PC-3 (cell line): ENCODE results near the gene GNPDA2. TPM values are rescaled to one million over a fixed set of nuclear protein-coding genes. Genes with fewer than 3 reads are reported as not detected.
A peak's percentile ranks its signal among the peaks of the same experiment; 100 is the strongest.

Experiments used
- ATAC-seq: fragments of 200-7000 bp; cut with Tn5 transposase; 2 replicates; pipeline ENCODE4 v1.9.1; 2020; ENCODE audit warnings: mild to moderate bottlenecking, moderate library complexity
- Bru-seq: library from RNA; stranded (reverse); fragments of 400-500 nt; gene quantifications from one replicate; lab custom pipeline; 2021; lab: Mats Ljungman, UMichigan
- BruChase-seq, 2 experiments: library from RNA; stranded (reverse); fragments of 400-500 nt; gene quantifications; one replicate each; lab custom pipeline; 2021; lab: Mats Ljungman, UMichigan
- BruUV-seq: library from RNA; stranded (reverse); fragments of 400-500 nt; replicated peaks from 2 replicates; lab custom pipeline; 2021; lab: Mats Ljungman, UMichigan
- CTCF ChIA-PET: fragments of 300-600 bp; sonication (Branson Sonifier 250); formaldehyde crosslinking; loops from one replicate; lab custom pipeline; 2022; ENCODE audit warnings: antibody characterized with exemption; lab: Charles Lee
- POLR2A ChIA-PET: fragments of 300-600 bp; sonication (Branson Sonifier 250); formaldehyde crosslinking; loops from one replicate; lab custom pipeline; 2022; ENCODE audit warnings: antibody characterized with exemption; ENCODE audit not compliant: unreplicated experiment; lab: Charles Lee
- DNase-seq: peaks from one replicate; pipeline ENCODE4 v3.0.0-alpha.2; 2015
- H2AFZ ChIP-seq: fragments of 300-600 bp; sonication (generic); 2 replicates; pipeline ENCODE4 v1.6.0; 2016; ENCODE audit warnings: antibody characterized with exemption, low read length
- H3F3A ChIP-seq: fragments of 300-600 bp; sonication (generic); one replicate; pipeline ENCODE4 v1.6.0; 2017; ENCODE audit warnings: antibody characterized with exemption, low read length, control low read depth, mild to moderate bottlenecking; ENCODE audit not compliant: unreplicated experiment
- H3K27ac ChIP-seq: fragments of 300-600 bp; sonication (generic); 2 replicates; pipeline ENCODE4 v1.5.1; 2016; ENCODE audit warnings: mild to moderate bottlenecking, low read length
- H3K27me3 ChIP-seq: fragments of 300-600 bp; sonication (generic); 2 replicates; pipeline ENCODE4 v1.6.1; 2016; ENCODE audit warnings: low read length, mixed read lengths
- H3K36me3 ChIP-seq: fragments of 300-600 bp; sonication (generic); 2 replicates; pipeline ENCODE4 v1.6.1; 2016; ENCODE audit warnings: low read depth, mixed run types, low read length, mixed read lengths
- H3K4me1 ChIP-seq: fragments of 300-600 bp; sonication (generic); 2 replicates; pipeline ENCODE4 v1.5.1; 2016; ENCODE audit warnings: low read length; ENCODE audit not compliant: insufficient read depth
- H3K4me2 ChIP-seq: fragments of 300-600 bp; sonication (generic); 2 replicates; pipeline ENCODE4 v1.6.0; 2016; ENCODE audit warnings: low read length
- H3K4me3 ChIP-seq: fragments of 300-600 bp; sonication (generic); 2 replicates; pipeline ENCODE4 v1.5.1; 2016; ENCODE audit warnings: mild to moderate bottlenecking, low read length, mixed read lengths
- H3K79me2 ChIP-seq: fragments of 300-600 bp; sonication (generic); 2 replicates; pipeline ENCODE4 v1.6.1; 2017; ENCODE audit warnings: low read length, mixed read lengths
- H3K9ac ChIP-seq: fragments of 300-600 bp; sonication (generic); 2 replicates; pipeline ENCODE4 v1.6.0; 2016; ENCODE audit warnings: mild to moderate bottlenecking, low read length
- H3K9me2 ChIP-seq: fragments of 300-600 bp; sonication (generic); replicated peaks from 2 replicates; pipeline ENCODE4 v1.6.1; 2016; ENCODE audit warnings: mixed run types, low read length, mixed read lengths
- H3K9me3 ChIP-seq: fragments of 300-600 bp; sonication (generic); 2 replicates; pipeline ENCODE4 v1.6.1; 2016; ENCODE audit warnings: low read length, mixed read lengths
- H4K20me1 ChIP-seq: fragments of 300-600 bp; sonication (generic); 2 replicates; pipeline ENCODE4 v1.6.1; 2016; ENCODE audit warnings: low read length, mixed read lengths
- EZH2 ChIP-seq: fragments of 300-600 bp; sonication (generic); IDR thresholded peaks from one replicate; pipeline ENCODE4 v1.6.1; 2017; ENCODE audit warnings: antibody characterized with exemption, mild to moderate bottlenecking, low read length; ENCODE audit not compliant: unreplicated experiment
- EZH2phosphoT487 ChIP-seq: fragments of 300-600 bp; sonication (generic); IDR thresholded peaks from 2 replicates; pipeline ENCODE4 v1.6.1; 2018; ENCODE audit warnings: mild to moderate bottlenecking, antibody characterized with exemption, low read length, borderline replicate concordance
- intact Hi-C: fragments of 100-400 bp; cut with micrococcal nuclease; formaldehyde crosslinking; loops from 2 replicates; pipeline ENCODE4 v1.9.0; 2023
- long read RNA-seq: library from polyadenylated mRNA; unstranded; transcript quantifications from one replicate; pipeline ENCODE4 v2.0.0, GENCODE V29; 2021; ENCODE audit not compliant: unreplicated experiment
- total RNA-seq: library from RNA; depleted of rRNA; stranded (reverse); fragments of >200 nt; gene quantifications from 2 replicates; pipeline ENCODE4 v1.2.3, GENCODE V29; 2014; rRNA removed
- TF ChIP-seq, protein P1 (sequence below): fragments of 300-600 bp; sonication (generic); conservative IDR thresholded peaks from 2 replicates; pipeline ENCODE4 v1.5.1; 2017; ENCODE audit warnings: antibody characterized with exemption, low read depth, mild to moderate bottlenecking, low read length

GNPDA2 gene
- total RNA-seq (17.2 and 21.9 TPM in 2 replicates), Bru-seq, nascent RNA (percentile 67 among the genes with signal in this experiment), BruChase-seq, experiment 1, labeled RNA remaining after a 6-hour chase (percentile 74 among the genes with signal in this experiment), BruChase-seq, experiment 2, labeled RNA remaining after a 2-hour chase (percentile 65 among the genes with signal in this experiment)
- long read RNA-seq, transcript GNPDA2-201 (7 exons, 1,930 nt), result major isoform, 15 of 25 reads
- long read RNA-seq, partial matches to known transcripts, result 3 of 25 reads
- long read RNA-seq, other reads (novel, unspliced or antisense), result 5 of 25 reads

DNA sequence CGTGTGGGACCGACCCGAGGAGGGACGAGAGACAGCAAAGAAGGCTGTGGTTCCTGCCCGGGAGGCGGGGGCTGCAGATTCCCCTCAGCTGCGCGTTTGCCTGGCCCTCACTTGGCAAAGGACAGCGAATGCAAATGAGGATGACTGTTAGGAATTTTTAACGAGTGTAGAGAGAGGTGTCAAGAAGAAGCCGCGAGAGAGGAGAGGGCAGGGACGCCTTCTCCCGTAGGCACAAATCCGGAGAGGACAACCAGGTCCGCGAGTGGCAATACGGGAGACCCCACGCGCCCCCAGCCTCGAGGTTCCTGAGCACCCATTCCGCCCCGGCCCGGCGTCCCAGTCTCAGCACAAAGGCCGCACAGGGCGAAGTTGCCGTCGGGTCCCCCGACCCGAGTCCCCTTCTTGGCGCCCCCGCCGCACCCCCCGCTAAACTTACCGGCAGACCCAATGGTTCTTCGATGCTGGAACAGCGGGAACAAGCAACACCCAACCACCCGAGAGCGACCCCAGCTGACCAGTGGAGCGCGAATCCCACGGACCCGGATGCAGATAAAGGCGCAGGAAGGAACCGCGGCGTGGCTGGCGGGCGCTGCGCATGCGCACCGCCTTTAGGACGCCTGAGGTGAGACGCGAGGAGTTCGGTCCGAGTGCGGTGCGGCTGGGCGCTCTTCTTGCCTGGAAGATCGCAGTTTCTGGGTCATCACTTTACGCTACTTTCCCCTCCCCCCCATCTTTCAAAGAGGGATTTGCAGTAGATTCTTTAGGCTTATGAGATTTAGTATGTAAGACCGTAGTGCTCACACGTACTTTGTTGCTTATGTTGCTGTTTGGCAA is at the start of gene GNPDA2:
Gene GNPDA2, minus strand, starts transcription at position 519 of the 834 bp plus-strand sequence. CDS start 4,349 bp downstream, outside the sequence.
- Histone ChIP-seq H3F3A (no peaks in the 10 kb centered on the region), H3K9ac (peak within 1 kb of the TSS; percentile 80), H4K20me1 (no peaks in the 10 kb centered on the region), H3K36me3 (no peaks in the 10 kb centered on the region), H3K4me3 (peak within 1 kb of the TSS; percentile 79), H3K79me2 (peaks cover 48% of the 10 kb centered on the region), H3K4me1 (peaks cover 12% of the 10 kb centered on the region), H2AFZ (peak within 1 kb of the TSS; percentile 100), H3K9me2 (no peaks in the 10 kb centered on the region), H3K27me3 (no peaks in the 10 kb centered on the region), H3K9me3 (no peaks in the 10 kb centered on the region), H3K4me2 (peak within 1 kb of the TSS; percentile 94), H3K27ac (peak within 1 kb of the TSS; percentile 30)
- TF ChIP-seq, protein P1, sequence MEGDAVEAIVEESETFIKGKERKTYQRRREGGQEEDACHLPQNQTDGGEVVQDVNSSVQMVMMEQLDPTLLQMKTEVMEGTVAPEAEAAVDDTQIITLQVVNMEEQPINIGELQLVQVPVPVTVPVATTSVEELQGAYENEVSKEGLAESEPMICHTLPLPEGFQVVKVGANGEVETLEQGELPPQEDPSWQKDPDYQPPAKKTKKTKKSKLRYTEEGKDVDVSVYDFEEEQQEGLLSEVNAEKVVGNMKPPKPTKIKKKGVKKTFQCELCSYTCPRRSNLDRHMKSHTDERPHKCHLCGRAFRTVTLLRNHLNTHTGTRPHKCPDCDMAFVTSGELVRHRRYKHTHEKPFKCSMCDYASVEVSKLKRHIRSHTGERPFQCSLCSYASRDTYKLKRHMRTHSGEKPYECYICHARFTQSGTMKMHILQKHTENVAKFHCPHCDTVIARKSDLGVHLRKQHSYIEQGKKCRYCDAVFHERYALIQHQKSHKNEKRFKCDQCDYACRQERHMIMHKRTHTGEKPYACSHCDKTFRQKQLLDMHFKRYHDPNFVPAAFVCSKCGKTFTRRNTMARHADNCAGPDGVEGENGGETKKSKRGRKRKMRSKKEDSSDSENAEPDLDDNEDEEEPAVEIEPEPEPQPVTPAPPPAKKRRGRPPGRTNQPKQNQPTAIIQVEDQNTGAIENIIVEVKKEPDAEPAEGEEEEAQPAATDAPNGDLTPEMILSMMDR, result 0 out of 2 replicates have a peak, but pooled peaks have one; percentile 24
- TF ChIP-seq EZH2phosphoT487, result no peak
- POLR2A ChIA-PET, result no interaction called here
- ATAC-seq (peak; percentile 91), DNase-seq (peak; percentile 85)
- BruUV-seq, result TSS peak; percentile 56
- CTCF ChIA-PET, result no interaction called here
- intact Hi-C loops, result loop anchor here (1.0 kb wide), 1 partner anchor 48 kb away; the partner anchor contains the start of gene GUF1

DNA sequence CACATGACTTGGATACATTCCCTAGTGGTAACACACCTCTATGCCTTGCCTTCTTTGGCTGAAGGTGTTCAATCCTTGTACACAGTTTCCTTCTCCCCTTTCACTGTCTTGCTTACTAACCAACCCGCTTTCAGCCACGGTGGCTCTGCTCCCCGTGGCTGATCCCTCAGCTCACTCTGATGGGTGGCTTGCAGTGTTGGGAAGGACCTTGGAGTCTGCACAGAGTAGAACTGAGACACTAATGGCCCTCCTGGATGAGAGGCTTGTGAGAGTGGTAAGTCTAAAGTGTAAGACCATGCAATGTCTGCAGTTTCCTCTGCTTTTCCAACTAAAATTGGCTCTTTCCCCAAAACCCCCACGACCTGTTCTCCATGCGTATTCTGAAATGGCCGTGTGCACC is 46.0 kb upstream of the GNPDA2 start:
- no peak overlapping the region for H2AFZ ChIP-seq
- no peaks in the 10 kb centered on the region for H3K4me1 ChIP-seq
- ChIA-PET POLR2A (no interaction called here), CTCF (no interaction called here)
- no peak overlapping the region for H3K4me3 ChIP-seq
- BruUV-seq, result no TSS peak
- H4K20me1 ChIP-seq, result no peaks in the 10 kb centered on the region
- no peaks in the 10 kb centered on the region for H3K27me3 ChIP-seq
- no peak overlapping the region for H3K4me2 ChIP-seq
- H3K9me2 ChIP-seq, result no peaks in the 10 kb centered on the region
- no peak for ATAC-seq
- no peak for TF ChIP-seq EZH2phosphoT487
- no peak overlapping the region for H3K9ac ChIP-seq
- DNase-seq, result no peak
- no peaks in the 10 kb centered on the region for H3F3A ChIP-seq
- H3K27ac ChIP-seq, result no peak overlapping the region
- 0 out of 2 replicates have a peak, but pooled peaks cover 4% of the 10 kb centered on the region for H3K9me3 ChIP-seq
- intact Hi-C loops, result no loop called here
- H3K79me2 ChIP-seq, result no peaks in the 10 kb centered on the region
- H3K36me3 ChIP-seq, result no peaks in the 10 kb centered on the region

DNA sequence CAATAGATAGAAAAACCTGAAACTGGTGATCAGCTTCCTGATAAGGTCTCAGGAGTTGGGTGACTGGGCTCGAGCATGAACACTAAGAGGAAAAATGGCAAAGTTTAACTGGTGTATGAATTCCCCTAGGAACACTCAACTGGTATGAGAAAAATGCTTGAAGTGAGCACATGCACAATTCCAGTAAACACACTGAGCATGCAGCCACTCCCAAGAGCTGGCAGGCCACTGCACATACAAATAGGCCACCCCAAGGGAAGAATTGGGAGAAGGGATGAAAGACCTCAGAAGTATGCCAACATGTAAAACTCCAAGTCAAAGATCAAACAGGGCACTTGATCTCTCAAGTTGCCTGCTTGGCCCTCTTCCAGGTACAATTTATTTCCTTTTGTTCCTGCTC is 45.4 kb upstream of the GNPDA2 start:
- 0 out of 2 replicates have a peak, but pooled peaks cover 4% of the 10 kb centered on the region for H3K9me3 ChIP-seq
- H3K4me1 ChIP-seq, result no peaks in the 10 kb centered on the region
- no peak for TF ChIP-seq EZH2
- TF ChIP-seq, protein P1, result no peak
- TF ChIP-seq EZH2phosphoT487, result no peak
- H3K9ac ChIP-seq, result no peak overlapping the region
- no peak overlapping the region for H3K4me3 ChIP-seq
- no TSS peak for BruUV-seq
- no peaks in the 10 kb centered on the region for H4K20me1 ChIP-seq
- H3K4me2 ChIP-seq, result no peak overlapping the region
- POLR2A ChIA-PET, result no interaction called here
- DNase-seq (no peak), ATAC-seq (no peak)
- H3K79me2 ChIP-seq, result no peaks in the 10 kb centered on the region
- CTCF ChIA-PET, result no interaction called here
- intact Hi-C loops, result no loop called here
- H3K27ac ChIP-seq, result no peak overlapping the region
- no peaks in the 10 kb centered on the region for H3F3A ChIP-seq
- H3K9me2 ChIP-seq, result no peaks in the 10 kb centered on the region
- no peaks in the 10 kb centered on the region for H3K27me3 ChIP-seq
- H2AFZ ChIP-seq, result no peak overlapping the region
- H3K36me3 ChIP-seq, result no peaks in the 10 kb centered on the region
